Choroid plexus epithelial cell (primary cell): Measurements from ENCODE around the gene HTRA2.

Experiments
- DNase-seq: peaks from one replicate; pipeline ENCODE4 v3.0.0-alpha.2; 2010; ENCODE audit warnings: low read depth
- H3K4me3 ChIP-seq: 2 replicates; pipeline ENCODE4 v1.5.1; 2011; ENCODE audit warnings: low read depth, mild to moderate bottlenecking, control low read depth, low read length, moderate library complexity
- TF ChIP-seq, protein P1 (sequence below): conservative IDR thresholded peaks from 2 replicates; pipeline ENCODE4 v1.5.1; 2011; ENCODE audit warnings: low read depth, mild to moderate bottlenecking, control low read depth, inconsistent platforms, low read length, moderate library complexity

The HTRA2 gene

DNA sequence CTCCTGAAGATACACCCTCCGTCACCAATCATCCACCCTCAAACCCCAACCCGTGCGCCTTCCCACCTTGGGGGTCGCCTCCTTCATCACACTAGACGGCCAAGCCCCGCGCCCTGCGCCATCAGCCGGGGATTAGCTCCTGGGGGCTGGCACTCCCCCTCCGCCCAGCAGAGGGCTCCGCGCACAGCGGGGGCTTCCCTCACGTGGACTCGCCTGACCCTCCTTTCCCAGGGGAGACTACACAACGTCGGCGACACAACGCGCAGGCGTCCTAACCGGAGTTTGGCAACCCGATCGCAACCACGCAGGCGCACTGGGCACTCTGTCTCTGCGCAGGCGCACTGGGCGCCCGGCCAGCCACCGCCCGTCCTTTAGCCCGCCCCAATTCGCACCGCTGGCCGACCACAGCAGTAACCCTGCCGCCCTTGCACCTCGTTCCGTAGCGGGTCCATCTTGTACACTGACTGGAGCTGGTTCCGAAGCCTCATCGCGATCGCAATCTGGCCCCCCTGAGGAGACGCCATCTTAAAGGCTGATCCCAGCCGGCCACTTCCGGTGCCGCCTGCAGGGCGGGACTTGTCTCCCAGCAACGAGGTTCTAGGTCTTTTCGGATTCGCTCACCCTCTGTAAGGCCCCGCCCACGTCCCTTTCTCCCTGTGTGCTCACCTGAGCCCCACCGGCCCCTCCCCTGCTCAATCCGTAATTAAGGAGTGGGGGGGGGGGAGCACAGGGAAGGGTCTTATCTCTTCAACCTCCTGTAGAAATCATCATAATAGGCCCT, 22.4 kb upstream of the HTRA2 start, which contains the start of gene PCGF1:
TSS of gene PCGF1 (minus strand) at position 551 of the 781 bp plus-strand sequence. CDS start at position 524, 27 bp downstream.
- TF ChIP-seq, protein P1, sequence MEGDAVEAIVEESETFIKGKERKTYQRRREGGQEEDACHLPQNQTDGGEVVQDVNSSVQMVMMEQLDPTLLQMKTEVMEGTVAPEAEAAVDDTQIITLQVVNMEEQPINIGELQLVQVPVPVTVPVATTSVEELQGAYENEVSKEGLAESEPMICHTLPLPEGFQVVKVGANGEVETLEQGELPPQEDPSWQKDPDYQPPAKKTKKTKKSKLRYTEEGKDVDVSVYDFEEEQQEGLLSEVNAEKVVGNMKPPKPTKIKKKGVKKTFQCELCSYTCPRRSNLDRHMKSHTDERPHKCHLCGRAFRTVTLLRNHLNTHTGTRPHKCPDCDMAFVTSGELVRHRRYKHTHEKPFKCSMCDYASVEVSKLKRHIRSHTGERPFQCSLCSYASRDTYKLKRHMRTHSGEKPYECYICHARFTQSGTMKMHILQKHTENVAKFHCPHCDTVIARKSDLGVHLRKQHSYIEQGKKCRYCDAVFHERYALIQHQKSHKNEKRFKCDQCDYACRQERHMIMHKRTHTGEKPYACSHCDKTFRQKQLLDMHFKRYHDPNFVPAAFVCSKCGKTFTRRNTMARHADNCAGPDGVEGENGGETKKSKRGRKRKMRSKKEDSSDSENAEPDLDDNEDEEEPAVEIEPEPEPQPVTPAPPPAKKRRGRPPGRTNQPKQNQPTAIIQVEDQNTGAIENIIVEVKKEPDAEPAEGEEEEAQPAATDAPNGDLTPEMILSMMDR, result peak; percentile 57
- peak within 1 kb of the TSS; percentile 100 for H3K4me3 ChIP-seq
- peak; percentile 99 for DNase-seq

DNA sequence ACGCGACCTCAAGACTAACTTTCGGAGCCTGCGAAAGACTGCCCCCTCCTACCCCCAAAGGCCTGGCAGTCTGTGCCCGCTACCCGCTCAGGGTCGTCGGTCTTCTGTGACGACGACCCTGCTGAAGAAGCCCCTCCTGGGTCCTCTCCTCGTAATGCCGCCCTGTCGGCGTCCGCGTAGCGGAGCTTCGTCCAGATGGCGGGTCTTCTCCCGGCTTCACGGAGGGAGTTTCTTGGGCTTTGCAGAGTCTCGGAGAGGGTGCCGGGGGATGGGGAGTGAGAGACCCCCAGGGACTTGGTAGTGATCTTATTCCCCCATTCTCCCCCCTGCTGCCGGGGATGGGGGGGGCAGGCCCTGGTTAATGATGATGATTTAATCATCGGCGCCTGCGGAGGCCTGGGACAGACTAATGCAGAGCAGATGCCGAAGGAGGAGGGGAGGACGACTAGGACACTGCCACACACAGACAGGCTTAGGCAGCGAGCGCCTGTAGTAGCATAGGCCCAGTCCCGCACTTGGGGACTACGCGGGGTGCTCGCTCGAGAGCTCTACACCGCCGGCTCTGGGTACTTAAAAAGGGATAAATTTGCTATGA, 21.7 kb upstream of the HTRA2 start:
- TF ChIP-seq, protein P1, result no peak
- peak; percentile 50 for DNase-seq
- peak overlapping the region; percentile 100 for H3K4me3 ChIP-seq

DNA sequence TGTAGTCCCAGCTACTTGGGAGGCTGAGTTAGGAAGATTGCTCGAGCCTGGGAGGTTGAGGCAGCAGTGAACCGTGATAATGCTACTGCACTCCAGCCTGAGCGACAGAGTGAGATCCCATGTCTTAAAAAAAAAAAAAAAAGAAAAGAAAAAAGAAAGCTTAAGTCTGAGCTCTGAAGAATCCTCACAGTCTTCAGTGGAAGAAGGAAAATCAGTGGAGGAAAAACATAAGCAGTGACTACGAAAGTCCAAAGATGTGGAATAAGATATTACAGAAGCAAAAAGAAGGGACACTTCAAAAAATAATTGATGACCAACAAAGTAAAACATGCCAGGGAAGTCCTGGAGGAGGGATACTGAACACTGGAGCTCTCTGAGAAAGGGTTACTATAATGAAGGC, 19.5 kb upstream of the HTRA2 start:
- TF ChIP-seq, protein P1, result no peak
- no peak for DNase-seq
- H3K4me3 ChIP-seq, result no peak overlapping the region

DNA sequence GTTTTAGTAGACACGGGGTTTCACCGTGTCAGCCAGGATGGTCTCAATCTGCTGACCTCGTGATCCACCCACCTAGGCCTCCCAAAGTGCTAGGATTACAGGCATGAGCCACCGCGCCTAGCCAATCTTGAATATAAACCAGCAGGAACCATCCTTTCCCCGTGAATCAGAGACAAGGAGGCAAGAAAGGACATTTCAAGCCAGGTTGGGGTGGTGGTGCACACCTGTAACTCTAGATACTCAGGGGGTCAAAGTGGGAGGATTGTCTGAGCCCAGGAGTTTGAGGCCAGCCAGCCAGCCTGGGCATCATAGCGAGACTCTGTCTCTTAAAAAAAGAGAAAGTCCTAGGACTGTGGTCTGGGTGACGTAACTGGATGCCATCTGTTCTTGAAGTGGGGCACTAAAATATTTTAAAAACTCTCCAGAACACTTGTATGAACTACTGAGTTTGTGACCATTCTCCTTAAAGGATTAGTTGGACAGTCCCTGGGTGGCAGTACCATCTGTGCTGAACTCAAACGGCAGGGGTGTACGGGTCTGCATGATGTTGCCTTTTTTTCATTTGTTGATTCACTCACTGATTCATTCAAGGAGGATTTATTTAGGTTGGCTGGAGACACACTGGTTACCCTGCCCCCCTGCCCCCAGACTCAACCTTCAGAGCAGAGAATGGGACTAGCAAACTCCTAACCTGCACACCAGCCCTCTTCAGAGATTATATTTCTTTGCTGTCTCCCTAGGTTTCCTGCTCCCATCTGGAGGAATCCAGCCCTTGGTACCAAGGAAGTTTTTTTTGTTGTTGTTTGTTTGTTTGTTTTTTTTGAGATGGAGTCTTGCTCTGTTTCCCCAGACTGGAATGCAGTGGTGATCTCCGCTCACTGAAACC, 18.4 kb upstream of the HTRA2 start:
- no peak for DNase-seq
- no peak overlapping the region for H3K4me3 ChIP-seq
- TF ChIP-seq, protein P1, result no peak

DNA sequence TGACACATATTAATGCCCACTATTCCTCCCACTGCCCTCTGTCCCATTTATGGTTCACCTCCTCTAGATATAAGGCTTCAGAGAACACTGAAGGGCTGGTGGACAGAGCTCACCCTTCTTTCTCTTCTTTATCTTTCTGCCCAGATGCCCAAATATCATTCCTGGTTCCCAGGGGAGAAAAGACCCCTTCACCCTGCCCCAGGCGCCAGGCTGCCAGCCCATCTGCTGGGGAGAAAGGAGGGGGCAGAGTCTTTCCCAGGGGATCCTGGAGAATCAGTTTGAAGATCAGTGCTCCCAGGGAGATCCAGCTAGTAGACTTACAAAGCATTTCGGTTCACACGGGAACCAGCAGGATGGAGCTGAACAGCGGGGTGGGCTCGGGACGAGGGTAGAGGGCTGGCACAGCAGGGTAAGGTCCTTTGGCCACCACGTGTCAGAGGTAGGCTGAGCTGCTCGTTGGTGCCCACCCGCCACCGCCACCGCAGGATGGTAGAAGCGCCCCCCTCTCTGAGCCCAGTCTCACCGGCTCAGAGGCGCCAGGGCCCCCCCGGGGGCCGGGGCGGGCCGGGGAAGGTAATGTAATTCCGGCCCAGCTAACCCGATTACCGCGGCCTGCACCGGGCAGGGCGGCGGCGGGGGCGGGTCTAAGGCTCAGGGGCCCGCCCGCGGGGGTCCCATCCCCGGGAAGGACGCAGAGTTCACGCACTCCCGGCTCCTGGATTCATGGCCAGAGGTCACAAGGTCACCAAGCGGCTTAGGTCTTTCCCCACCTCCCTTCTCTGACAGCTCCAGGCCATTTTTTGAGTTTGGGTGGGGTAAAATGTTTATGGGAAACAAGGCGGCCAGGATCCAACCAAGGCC, 16.8 kb upstream of the HTRA2 start:
- DNase-seq, result no peak
- TF ChIP-seq, protein P1, result no peak
- no peak overlapping the region for H3K4me3 ChIP-seq
